ENCODE measurements around the gene SYNDIG1L.

Gene SYNDIG1L

DNA sequence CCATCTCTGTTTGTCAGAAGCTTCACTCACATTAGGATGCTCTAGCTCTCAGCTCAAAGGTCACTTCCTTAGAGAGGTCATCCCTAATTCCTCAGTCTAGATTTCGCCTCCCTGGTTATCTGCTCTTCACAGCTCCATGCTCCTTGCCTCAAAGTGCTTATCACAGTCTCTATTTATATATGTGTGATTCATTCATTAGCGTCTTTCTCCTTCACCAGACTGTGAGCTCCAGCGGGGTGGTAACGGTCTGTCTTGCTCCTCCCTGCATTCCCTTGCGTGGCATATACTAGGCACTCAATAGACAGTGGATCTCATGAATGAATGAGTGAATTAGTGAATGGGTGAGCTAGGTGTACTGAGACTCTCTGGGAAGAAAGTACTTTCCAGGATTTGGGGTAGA is 6.9 kb downstream of the SYNDIG1L start:
- no peak overlapping the region for H3K27ac ChIP-seq (replicated peaks; ENCODE audit: low read length)
- H2BK15ac ChIP-seq (ENCODE audit: low read length), result no peak overlapping the region
- no peak overlapping the region for H3K4ac ChIP-seq (ENCODE audit: low read length)
- no CpG with 5 or more reads among the region's 5 CpGs for WGBS, 2 donors (ENCODE audit: extremely low coverage in 2 of 2, insufficient read length in 2 of 2, insufficient replicate concordance in 1 of 2)
- H2BK120ac ChIP-seq (ENCODE audit: low read depth, low read length), result no peak overlapping the region
- no peak overlapping the region for H4K91ac ChIP-seq (ENCODE audit: low read depth, low read length, poor library complexity)
- no peaks in the 10 kb centered on the region for H3K36me3 ChIP-seq (replicated peaks in 1 of 2; ENCODE audit: control insufficient read depth in 2 of 2, insufficient read depth in 2 of 2, low read length in 2 of 2)
- no peak for DNase-seq (ENCODE audit: low spot score)
- H2AK5ac ChIP-seq (ENCODE audit: low read depth, low read length), result peak overlapping the region; percentile 21
- H3K14ac ChIP-seq (ENCODE audit: low read length), result no peak overlapping the region
- no peak overlapping the region for H3K4me3 ChIP-seq (ENCODE audit: low read length in 2 of 2)
- H4K8ac ChIP-seq (ENCODE audit: low read depth, low read length), result no peak overlapping the region
- no peak overlapping the region for H2AFZ ChIP-seq (ENCODE audit: low read length)
- no peak overlapping the region for H2BK12ac ChIP-seq (ENCODE audit: low read length)
- no peak overlapping the region for H3K4me2 ChIP-seq (ENCODE audit: insufficient read depth, low read length, poor library complexity, severe bottlenecking)
- H3K9me3 ChIP-seq (replicated peaks in 1 of 2; ENCODE audit: control insufficient read depth in 2 of 2, insufficient read depth in 1 of 2, low read depth in 1 of 2, low read length in 2 of 2), result no peaks in the 10 kb centered on the region
- no peak overlapping the region for H3K23ac ChIP-seq (ENCODE audit: low read depth, low read length, poor library complexity)
- no peaks in the 10 kb centered on the region for H3K79me1 ChIP-seq (ENCODE audit: low read depth, low read length)
- H3K18ac ChIP-seq (ENCODE audit: low read length), result peak overlapping the region; percentile 41
- H3K27me3 ChIP-seq (ENCODE audit: control insufficient read depth in 3 of 3, insufficient read depth in 3 of 3, low read depth in 1 of 3, low read length in 3 of 3), result peaks cover 0 to 52% (median 0%) of the 10 kb centered on the region in 3 experiments
- peaks cover 12 to 25% of the 10 kb centered on the region in 2 donors for H3K4me1 ChIP-seq (ENCODE audit: control insufficient read depth in 2 of 2, insufficient read depth in 1 of 2, low read depth in 1 of 2, low read length in 2 of 2)
- no peak overlapping the region for H3K9ac ChIP-seq (ENCODE audit: low read depth, low read length, poor library complexity)
- no peak overlapping the region for H2BK5ac ChIP-seq (ENCODE audit: low read length)

DNA sequence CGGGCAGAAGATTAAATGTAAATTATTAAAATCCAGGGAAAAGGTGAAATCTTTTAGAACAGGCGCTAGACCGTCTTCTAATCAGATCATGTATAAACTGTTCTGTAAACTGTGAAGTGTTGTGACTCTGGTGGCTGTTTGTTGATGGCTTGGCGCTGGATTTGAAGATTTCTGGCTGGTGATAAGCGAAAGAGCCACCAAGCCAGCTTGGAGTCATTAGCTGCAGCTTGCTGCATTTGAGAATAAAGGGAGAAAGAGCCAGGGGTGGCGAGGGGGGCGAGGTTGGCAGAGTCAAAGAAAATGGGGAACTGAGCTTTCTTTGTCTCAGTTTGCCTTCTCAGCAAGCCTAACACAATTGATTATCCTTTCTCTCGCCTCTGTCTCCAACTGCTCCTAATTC is 8.0 kb downstream of the SYNDIG1L start:
- Histone ChIP-seq H3K9ac (ENCODE audit: low read depth, low read length, poor library complexity) (no peak overlapping the region), H3K4me1 (ENCODE audit: control insufficient read depth in 2 of 2, insufficient read depth in 1 of 2, low read depth in 1 of 2, low read length in 2 of 2) (peaks cover 17 to 33% of the 10 kb centered on the region in 2 donors), H3K36me3 (replicated peaks in 1 of 2; ENCODE audit: control insufficient read depth in 2 of 2, insufficient read depth in 2 of 2, low read length in 2 of 2) (no peaks in the 10 kb centered on the region), H3K23ac (ENCODE audit: low read depth, low read length, poor library complexity) (no peak overlapping the region), H2BK12ac (ENCODE audit: low read length) (no peak overlapping the region), H3K79me1 (ENCODE audit: low read depth, low read length) (no peaks in the 10 kb centered on the region), H3K4ac (ENCODE audit: low read length) (no peak overlapping the region), H3K4me3 (ENCODE audit: low read length in 2 of 2) (no peak overlapping the region), H3K18ac (ENCODE audit: low read length) (no peak overlapping the region), H4K91ac (ENCODE audit: low read depth, low read length, poor library complexity) (no peak overlapping the region), H3K27me3 (ENCODE audit: control insufficient read depth in 3 of 3, insufficient read depth in 3 of 3, low read depth in 1 of 3, low read length in 3 of 3) (peaks cover 0 to 47% (median 0%) of the 10 kb centered on the region in 3 experiments), H3K4me2 (ENCODE audit: insufficient read depth, low read length, poor library complexity, severe bottlenecking) (no peak overlapping the region), H3K27ac (replicated peaks; ENCODE audit: low read length) (peak overlapping the region; percentile 49), H2BK5ac (ENCODE audit: low read length) (no peak overlapping the region), H3K14ac (ENCODE audit: low read length) (no peak overlapping the region), H2AFZ (ENCODE audit: low read length) (no peak overlapping the region), H2AK5ac (ENCODE audit: low read depth, low read length) (no peak overlapping the region), H2BK15ac (ENCODE audit: low read length) (no peak overlapping the region), H3K9me3 (replicated peaks in 1 of 2; ENCODE audit: control insufficient read depth in 2 of 2, insufficient read depth in 1 of 2, low read depth in 1 of 2, low read length in 2 of 2) (no peaks in the 10 kb centered on the region), H2BK120ac (ENCODE audit: low read depth, low read length) (no peak overlapping the region), H4K8ac (ENCODE audit: low read depth, low read length) (no peak overlapping the region)
- no peak for DNase-seq (ENCODE audit: low spot score)
- no CpG with 5 or more reads among the region's 8 CpGs for WGBS, 2 donors (ENCODE audit: extremely low coverage in 2 of 2, insufficient read length in 2 of 2, insufficient replicate concordance in 1 of 2)

DNA sequence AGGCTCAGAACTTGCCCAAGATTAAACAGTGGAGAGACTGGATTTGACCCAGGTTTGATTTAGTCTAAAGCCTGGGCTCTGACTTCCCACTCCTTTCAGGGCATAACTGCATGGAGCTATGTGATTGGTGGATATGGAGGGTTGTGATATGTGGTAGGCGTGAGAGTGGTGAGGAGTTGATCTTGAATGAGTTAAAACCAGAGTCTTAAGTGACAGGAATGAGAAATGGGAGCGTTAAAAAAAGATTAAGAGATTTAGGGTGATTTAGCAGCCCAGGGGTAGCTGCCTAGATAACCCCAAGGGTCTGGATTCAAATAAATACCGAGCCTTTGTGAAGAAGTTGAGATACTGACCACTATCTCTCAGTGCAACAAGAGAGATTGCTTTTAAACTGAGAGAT is 8.4 kb downstream of the SYNDIG1L start:
- Histone ChIP-seq H3K79me1 (ENCODE audit: low read depth, low read length) (no peaks in the 10 kb centered on the region), H3K27ac (replicated peaks; ENCODE audit: low read length) (no peak overlapping the region), H3K4me2 (ENCODE audit: insufficient read depth, low read length, poor library complexity, severe bottlenecking) (no peak overlapping the region), H2BK120ac (ENCODE audit: low read depth, low read length) (no peak overlapping the region), H3K9ac (ENCODE audit: low read depth, low read length, poor library complexity) (no peak overlapping the region), H2BK15ac (ENCODE audit: low read length) (no peak overlapping the region), H4K8ac (ENCODE audit: low read depth, low read length) (no peak overlapping the region), H2BK5ac (ENCODE audit: low read length) (no peak overlapping the region), H3K9me3 (replicated peaks in 1 of 2; ENCODE audit: control insufficient read depth in 2 of 2, insufficient read depth in 1 of 2, low read depth in 1 of 2, low read length in 2 of 2) (no peaks in the 10 kb centered on the region), H3K27me3 (ENCODE audit: control insufficient read depth in 3 of 3, insufficient read depth in 3 of 3, low read depth in 1 of 3, low read length in 3 of 3) (peaks cover 0 to 51% (median 0%) of the 10 kb centered on the region in 3 experiments), H2AK5ac (ENCODE audit: low read depth, low read length) (no peak overlapping the region), H3K18ac (ENCODE audit: low read length) (no peak overlapping the region), H3K4ac (ENCODE audit: low read length) (no peak overlapping the region), H2BK12ac (ENCODE audit: low read length) (no peak overlapping the region), H3K14ac (ENCODE audit: low read length) (no peak overlapping the region), H3K4me3 (ENCODE audit: low read length in 2 of 2) (no peak overlapping the region), H2AFZ (ENCODE audit: low read length) (no peak overlapping the region), H3K4me1 (ENCODE audit: control insufficient read depth in 2 of 2, insufficient read depth in 1 of 2, low read depth in 1 of 2, low read length in 2 of 2) (peaks cover 17 to 37% of the 10 kb centered on the region in 2 donors), H4K91ac (ENCODE audit: low read depth, low read length, poor library complexity) (no peak overlapping the region), H3K23ac (ENCODE audit: low read depth, low read length, poor library complexity) (no peak overlapping the region), H3K36me3 (replicated peaks in 1 of 2; ENCODE audit: control insufficient read depth in 2 of 2, insufficient read depth in 2 of 2, low read length in 2 of 2) (no peaks in the 10 kb centered on the region)
- WGBS, 2 donors (ENCODE audit: extremely low coverage in 2 of 2, insufficient read length in 2 of 2, insufficient replicate concordance in 1 of 2), result 100% methylated on average over 2 of the region's 3 CpGs; no CpG with 5 or more reads in 1 of the 2 donors
- DNase-seq (ENCODE audit: low spot score), result no peak

DNA sequence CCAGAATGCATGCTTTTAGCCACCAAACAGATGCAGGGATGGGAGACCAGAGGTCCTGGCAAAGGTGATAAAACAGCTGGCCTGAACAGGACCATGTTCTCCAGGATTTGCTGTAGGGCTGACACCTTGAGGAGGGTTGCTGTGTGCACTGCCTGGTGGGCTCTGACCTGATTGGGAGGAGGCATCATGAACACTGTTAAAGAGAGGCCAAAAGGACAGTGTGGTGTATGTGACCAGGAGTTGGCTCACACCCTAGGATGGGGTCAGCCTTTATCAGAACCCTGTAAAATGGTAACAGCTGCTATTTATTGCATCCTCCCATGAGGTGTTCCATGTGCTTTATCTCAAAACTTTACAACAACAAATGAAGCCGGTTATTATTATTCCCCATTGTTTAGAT is 8.8 kb downstream of the SYNDIG1L start:
- DNase-seq (ENCODE audit: low spot score), result no peak
- no peak overlapping the region for H3K4ac ChIP-seq (ENCODE audit: low read length)
- no peak overlapping the region for H2AFZ ChIP-seq (ENCODE audit: low read length)
- no peaks in the 10 kb centered on the region for H3K79me1 ChIP-seq (ENCODE audit: low read depth, low read length)
- H3K27me3 ChIP-seq (ENCODE audit: control insufficient read depth in 3 of 3, insufficient read depth in 3 of 3, low read depth in 1 of 3, low read length in 3 of 3), result peaks cover 0 to 48% (median 0%) of the 10 kb centered on the region in 3 experiments
- H3K18ac ChIP-seq (ENCODE audit: low read length), result no peak overlapping the region
- no peak overlapping the region for H3K4me3 ChIP-seq (ENCODE audit: low read length in 2 of 2)
- no peak overlapping the region for H4K91ac ChIP-seq (ENCODE audit: low read depth, low read length, poor library complexity)
- no peaks in the 10 kb centered on the region for H3K36me3 ChIP-seq (replicated peaks in 1 of 2; ENCODE audit: control insufficient read depth in 2 of 2, insufficient read depth in 2 of 2, low read length in 2 of 2)
- H3K9me3 ChIP-seq (replicated peaks in 1 of 2; ENCODE audit: control insufficient read depth in 2 of 2, insufficient read depth in 1 of 2, low read depth in 1 of 2, low read length in 2 of 2), result no peaks in the 10 kb centered on the region
- H3K23ac ChIP-seq (ENCODE audit: low read depth, low read length, poor library complexity), result no peak overlapping the region
- H2BK12ac ChIP-seq (ENCODE audit: low read length), result no peak overlapping the region
- H3K9ac ChIP-seq (ENCODE audit: low read depth, low read length, poor library complexity), result no peak overlapping the region
- no peak overlapping the region for H2BK120ac ChIP-seq (ENCODE audit: low read depth, low read length)
- H2AK5ac ChIP-seq (ENCODE audit: low read depth, low read length), result no peak overlapping the region
- no peak overlapping the region for H2BK5ac ChIP-seq (ENCODE audit: low read length)
- H3K14ac ChIP-seq (ENCODE audit: low read length), result no peak overlapping the region
- no peak overlapping the region for H3K4me2 ChIP-seq (ENCODE audit: insufficient read depth, low read length, poor library complexity, severe bottlenecking)
- H2BK15ac ChIP-seq (ENCODE audit: low read length), result no peak overlapping the region
- no peak overlapping the region for H4K8ac ChIP-seq (ENCODE audit: low read depth, low read length)
- no CpG with 5 or more reads among the region's 1 CpG for WGBS, 2 donors (ENCODE audit: extremely low coverage in 2 of 2, insufficient read length in 2 of 2, insufficient replicate concordance in 1 of 2)
- H3K4me1 ChIP-seq (ENCODE audit: control insufficient read depth in 2 of 2, insufficient read depth in 1 of 2, low read depth in 1 of 2, low read length in 2 of 2), result peaks cover 17 to 37% of the 10 kb centered on the region in 2 donors
- no peak overlapping the region for H3K27ac ChIP-seq (replicated peaks; ENCODE audit: low read length)
